Superior temporal gyrus (tissue), 1 donor: Measurements from ENCODE around the gene ABCB9.
"Not testable (repeated sequence)": the region's sequence is repeated elsewhere in the genome, so short reads cannot be mapped to it uniquely, and the experiment has no call there.

ENCODE experiments used
- DNase-seq: peaks from one replicate; pipeline ENCODE4 v3.0.0-alpha.2; 2016; ENCODE audit errors: extremely low spot score

ABCB9 gene

GRCh38 chr12:122965851-122966742 lies at the start of gene ABCB9:
Gene ABCB9, minus strand, starts transcription at chr12:122966463. Its CDS starts 6,228 bp downstream, at chr12:122960235.
- DNase-seq: peak; percentile 72

DNA sequence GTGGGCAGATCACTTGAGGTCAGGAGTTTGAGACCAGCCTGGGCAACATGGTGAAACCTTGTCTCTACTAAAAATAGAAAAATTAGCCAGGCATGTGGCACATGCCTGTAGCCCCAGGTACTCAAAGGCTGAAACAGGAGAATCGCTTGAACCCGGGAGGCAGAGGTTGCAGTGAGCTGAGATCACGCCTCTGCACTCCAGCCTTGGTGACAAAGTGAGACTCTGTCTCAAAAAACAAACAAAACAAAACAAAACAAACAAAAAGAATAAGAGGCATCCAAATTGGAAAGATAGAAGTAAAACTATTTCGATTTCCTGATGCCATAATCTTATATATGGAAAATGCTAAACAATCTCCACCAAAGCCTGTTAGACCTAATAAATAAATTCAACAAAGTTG lies 48.2 kb upstream of the ABCB9 start:
- DNase-seq: not testable (repeated sequence)

- no peak for DNase-seq
These were observed 47.2 kb upstream of the ABCB9 start for GRCh38 chr12:123013185-123014095.

DNA sequence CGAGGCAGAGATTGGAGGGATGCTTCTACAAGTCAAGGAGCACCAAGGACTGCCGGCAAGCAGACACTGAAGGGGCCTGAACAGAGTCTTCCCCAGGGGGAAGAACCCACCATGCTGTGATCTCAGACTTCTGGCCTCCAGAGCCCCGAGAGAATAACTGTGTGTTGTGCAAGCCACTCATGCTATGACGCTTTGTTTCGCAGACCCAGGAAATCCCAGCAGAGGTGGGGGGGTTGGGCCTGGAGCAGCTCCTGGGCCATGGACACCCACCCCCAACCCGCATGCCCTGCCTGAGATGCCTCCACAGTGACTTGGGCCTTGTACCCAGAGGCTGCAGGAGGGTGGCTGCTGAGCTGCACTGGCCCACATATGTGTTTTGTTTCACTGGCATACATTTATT lies 45.4 kb upstream of the ABCB9 start:
- no peak for DNase-seq

DNA sequence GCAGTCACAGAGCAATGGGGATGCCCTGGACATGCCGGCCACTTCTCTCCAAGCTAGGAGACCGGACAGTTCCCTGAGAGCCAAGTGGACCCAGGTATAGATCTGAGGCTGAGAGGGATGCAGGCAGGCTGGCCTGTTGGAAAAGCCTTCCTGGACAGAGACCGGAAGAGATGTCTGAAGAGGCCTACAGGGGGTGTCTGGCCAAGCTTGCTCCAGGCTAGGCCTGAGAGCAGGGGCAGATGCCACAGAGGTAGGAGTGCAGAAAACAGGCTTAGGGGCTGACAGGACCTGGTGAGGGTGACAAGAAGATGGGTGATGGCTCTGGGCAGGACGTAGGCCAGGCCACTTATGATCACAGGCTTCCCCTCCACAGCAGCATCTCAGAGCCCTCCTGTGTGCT lies 44.4 kb upstream of the ABCB9 start:
- DNase-seq: no peak

DNA sequence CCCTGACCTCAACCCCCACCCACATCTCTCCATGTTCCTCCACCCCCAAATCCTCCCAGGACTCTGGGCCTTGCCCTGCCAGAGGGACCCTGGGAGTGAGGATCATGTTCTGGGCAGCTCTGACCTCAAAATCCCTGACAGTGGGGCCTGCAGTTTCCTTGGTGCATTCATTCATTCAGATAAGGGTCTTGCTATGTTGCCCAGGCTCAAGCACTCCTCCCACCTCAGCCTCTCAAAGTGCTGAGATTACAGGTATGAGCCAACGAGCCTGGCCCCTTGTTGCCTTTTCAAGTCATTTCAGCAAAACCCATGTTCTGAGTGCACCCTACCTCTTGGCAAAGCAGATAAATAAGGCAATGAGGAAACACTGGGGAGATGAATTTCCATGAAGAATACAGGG lies 43.8 kb upstream of the ABCB9 start:
- no peak for DNase-seq

- DNase-seq: peak; percentile 7
These were observed 40.7 kb upstream of the ABCB9 start for GRCh38 chr12:123006977-123007376.

GRCh38 chr12:123005081-123005626 lies 38.9 kb upstream of the ABCB9 start:
- no peak for DNase-seq

DNA sequence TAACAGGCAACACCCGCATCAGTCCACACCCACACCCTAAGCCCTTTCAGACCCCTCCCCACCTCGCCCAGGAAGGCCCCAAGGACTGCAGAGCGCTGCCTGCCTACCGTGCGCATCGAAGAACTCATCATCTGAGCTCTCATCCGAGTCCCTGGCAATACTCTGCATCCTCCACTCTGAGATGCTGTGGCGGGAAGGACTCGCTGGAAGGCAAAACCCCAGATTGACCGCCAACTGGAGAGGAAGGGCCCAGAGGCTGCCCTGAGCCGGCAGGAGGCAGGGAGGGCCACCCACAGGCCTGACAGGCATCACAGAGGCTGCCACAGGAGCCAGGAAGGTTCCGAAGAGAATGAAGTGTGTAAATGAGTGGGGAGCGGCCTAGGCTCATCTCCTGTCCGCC lies 38.0 kb upstream of the ABCB9 start:
- DNase-seq: no peak

GRCh38 chr12:123003257-123003656 lies 37.0 kb upstream of the ABCB9 start:
- DNase-seq: no peak

GRCh38 chr12:123001464-123001863 lies 35.2 kb upstream of the ABCB9 start:
- no peak for DNase-seq

DNA sequence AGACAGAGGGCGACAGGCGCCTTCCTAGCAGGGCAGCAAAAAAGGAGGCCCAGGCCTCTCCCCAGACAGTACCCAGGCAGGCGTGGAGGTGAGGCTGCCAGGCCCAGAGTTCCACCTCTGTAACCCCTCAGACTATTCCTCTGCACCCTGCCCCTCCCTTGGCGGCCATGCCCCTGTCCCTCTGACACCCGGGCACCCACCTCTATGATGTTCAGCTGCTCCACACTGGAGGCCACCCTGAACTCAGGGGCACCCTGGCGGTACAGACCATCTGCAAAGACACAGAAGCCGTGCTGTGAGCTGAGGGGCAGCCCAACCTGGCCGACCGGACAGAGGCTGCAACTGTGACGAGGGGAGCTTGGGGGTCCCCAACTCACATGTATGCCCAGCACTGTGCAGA lies 34.3 kb upstream of the ABCB9 start:
- DNase-seq: no peak

- DNase-seq: no peak
These were observed 33.7 kb upstream of the ABCB9 start for GRCh38 chr12:122999986-123000420.

DNA sequence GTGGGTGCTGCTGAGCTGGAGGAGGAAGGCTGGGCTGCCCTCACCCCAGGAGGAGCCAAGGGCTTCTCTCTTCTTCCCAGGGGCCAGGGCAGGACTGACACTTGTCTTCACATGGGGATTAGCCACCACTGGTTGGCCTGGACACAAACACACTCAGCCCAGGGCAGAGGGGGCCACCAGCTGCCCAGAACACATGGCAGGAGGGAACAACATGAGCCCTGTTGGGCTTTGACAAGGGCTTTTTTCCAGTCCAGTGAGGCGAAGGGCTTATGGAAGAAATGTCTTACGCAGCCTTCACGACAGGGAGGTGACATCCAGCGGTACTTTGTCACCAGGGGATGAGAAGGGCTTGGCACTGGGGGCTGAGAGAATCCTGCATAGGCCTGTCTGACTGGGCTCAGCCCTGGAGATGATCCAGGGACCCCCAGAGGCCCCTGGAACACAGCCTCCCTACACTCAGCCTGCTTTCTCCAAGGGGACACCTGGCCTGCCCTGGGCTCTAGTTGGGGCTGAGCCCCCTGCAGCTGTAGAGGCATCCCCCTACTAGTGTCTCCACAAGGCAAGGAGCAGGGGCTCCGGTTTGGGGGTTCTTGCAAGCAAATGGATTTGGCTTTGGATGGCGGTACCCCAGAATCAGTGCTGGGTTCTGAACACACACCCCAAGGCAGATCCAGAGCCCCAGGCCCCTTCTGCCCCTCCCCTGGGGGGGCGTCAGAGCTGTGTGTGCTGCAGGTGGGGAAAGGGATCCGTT lies 33.1 kb upstream of the ABCB9 start:
- peak; percentile 11 for DNase-seq

DNA sequence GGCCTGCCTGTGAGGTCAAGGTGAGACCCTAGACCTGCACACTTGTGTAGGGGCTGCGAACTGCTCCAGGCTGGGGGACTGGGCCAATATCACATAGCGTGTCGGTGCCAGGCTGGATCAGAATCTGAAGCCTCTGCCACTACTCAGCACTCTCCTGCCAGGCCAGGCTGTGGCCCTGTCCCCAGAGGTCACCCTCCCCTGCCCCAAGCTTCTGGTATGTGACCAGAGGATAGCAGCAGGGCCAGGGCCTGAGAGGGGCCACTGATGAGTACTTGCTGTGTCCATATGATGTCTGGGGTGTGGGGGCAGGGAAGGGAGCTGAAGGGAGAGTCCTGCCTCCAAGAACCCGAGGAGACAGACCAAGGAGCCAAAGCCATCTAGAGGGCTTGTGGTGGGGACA lies 32.1 kb upstream of the ABCB9 start:
- no peak for DNase-seq

DNA sequence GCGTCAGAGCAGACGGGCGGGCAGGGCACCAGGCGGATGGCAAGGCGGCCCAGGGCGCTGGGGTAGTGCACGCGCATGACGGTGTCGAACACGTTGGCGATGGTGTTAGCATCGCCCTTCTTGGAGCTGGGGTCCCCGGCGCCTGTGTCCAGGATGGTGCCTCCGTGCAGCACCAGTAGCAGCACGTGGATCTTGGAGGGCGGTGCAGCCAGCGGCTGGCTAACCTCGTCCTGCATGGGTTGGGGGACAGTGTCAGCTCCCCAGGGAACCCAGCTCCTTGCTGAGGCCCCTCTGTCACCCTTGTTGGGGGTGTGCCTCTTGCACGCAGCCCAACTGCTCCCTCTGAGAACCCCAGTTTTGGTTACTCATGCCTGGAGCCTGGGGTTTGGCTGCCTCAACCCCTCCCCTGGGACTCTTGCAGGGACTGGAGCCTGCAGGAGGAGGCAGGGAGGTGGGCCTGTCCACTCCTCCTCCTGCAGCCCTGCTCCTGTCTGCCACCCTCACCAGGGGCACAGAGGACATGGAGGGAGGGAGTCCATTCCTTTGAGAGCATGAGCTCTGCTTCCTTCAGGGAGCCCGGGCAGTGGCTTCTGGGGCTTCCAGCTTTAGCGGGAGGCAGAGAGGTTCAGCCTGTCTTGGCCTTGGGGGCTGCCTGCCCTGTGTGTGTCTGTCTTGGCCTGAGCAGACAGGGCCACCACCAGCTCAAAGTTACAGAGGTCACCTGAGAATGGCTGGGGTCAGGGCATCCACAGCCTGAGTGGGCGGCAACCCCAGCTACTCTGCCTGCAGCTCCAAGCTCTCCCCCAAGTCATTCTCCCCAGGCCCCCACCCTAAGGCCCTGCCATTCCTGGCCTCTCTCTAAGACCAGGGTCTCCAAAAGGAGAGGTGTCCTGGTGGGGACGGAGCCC lies 31.3 kb upstream of the ABCB9 start:
- DNase-seq: no peak

- no peak for DNase-seq
These were observed 30.5 kb upstream of the ABCB9 start for GRCh38 chr12:122996621-122997342.

GRCh38 chr12:122996188-122996601 lies 29.9 kb upstream of the ABCB9 start:
- no peak for DNase-seq

- DNase-seq: no peak
These were observed 29.4 kb upstream of the ABCB9 start for GRCh38 chr12:122995503-122996187.
